Measurements from ENCODE around the gene RARB.

GRCh38 chr3:25620493-25620892, 192.4 kb downstream of the RARB start:
- no peak for TF ChIP-seq CTCF (IDR thresholded peaks at IDR 0.05; ENCODE audit: extremely low read depth in 1 of 2, insufficient read depth in 1 of 2, low read depth in 1 of 2, low read length in 2 of 2)
- TF ChIP-seq EZH2 (IDR thresholded peaks at IDR 0.05; ENCODE audit: borderline replicate concordance, low read depth, low read length, severe bottlenecking): no peak
- no peak for TF ChIP-seq MAX (IDR thresholded peaks at IDR 0.05; ENCODE audit: insufficient read depth, insufficient read length)
- no peak for TF ChIP-seq POLR2A (IDR thresholded peaks at IDR 0.05; ENCODE audit: low read depth, low read length)
- no peak for TF ChIP-seq POLR2AphosphoS5 (IDR thresholded peaks at IDR 0.05; ENCODE audit: insufficient read depth, low read depth, low read length)
- no peak for TF ChIP-seq FOS (IDR thresholded peaks at IDR 0.05; ENCODE audit: borderline replicate concordance, insufficient read depth, low read length)
